Measurements from ENCODE around the gene PCAT7.

PCAT7 gene

DNA sequence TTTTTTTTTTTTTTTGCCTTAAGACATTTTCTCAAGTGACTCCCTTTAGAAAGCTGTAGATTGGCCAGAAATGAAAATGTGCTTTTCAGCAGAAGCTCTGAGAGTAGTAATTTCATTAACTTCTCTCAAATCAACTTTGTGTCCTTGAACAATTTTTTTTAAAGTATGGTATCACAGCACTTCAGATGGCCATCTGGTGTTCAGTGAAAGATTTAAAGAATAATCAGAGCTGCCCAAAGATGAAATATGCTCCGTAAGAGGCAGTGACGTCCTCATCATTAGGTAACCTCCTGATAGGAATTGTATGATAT, 43.0 kb upstream of the PCAT7 start:
- Histone ChIP-seq H3K27ac (ENCODE audit: low read length) (no peak overlapping the region), H3K4me2 (ENCODE audit: low read length) (no peak overlapping the region), H3K4me3 (ENCODE audit: low read length) (no peak overlapping the region)

DNA sequence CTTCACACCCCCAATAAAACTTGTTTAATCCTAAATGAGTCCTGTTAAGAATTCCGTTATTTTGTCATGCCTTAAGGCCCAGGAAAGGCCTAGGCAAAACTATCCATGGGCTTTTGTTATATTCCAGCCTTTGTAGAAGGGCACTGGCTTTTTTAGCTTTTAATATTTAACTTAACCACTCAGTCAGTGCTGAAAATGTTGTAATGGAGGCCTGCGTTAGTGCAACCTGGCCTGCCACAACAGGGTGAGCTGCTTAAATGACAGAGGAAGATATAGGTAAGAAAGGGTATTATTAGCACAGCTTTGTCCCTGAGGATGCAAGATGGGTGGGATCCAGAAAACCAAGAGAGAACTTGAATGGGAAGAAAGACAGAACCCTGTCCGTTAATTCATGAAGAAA, 40.2 kb upstream of the PCAT7 start:
- Histone ChIP-seq H3K79me2 (ENCODE audit: low read length) (no peaks in the 10 kb centered on the region), H3K4me3 (ENCODE audit: low read length) (no peak overlapping the region), H3K9me3 (ENCODE audit: insufficient read depth, low read length) (no peaks in the 10 kb centered on the region), H4K20me1 (ENCODE audit: insufficient read depth, low read length) (no peaks in the 10 kb centered on the region), H3K4me2 (ENCODE audit: low read length) (no peak overlapping the region), H3K27ac (ENCODE audit: low read length) (no peak overlapping the region), H3K9ac (ENCODE audit: low read length) (no peak overlapping the region), H2AFZ (ENCODE audit: low read depth, low read length) (no peak overlapping the region), H3K36me3 (replicated peaks; ENCODE audit: low read depth, low read length) (no peaks in the 10 kb centered on the region), H3K4me1 (ENCODE audit: low read length) (no peaks in the 10 kb centered on the region), H3K27me3 (ENCODE audit: low read depth, low read length) (peaks cover 8% of the 10 kb centered on the region)
- no peak for TF ChIP-seq EZH2phosphoT487 (IDR thresholded peaks at IDR 0.05; ENCODE audit: low read depth)
- TF ChIP-seq, protein P1, sequence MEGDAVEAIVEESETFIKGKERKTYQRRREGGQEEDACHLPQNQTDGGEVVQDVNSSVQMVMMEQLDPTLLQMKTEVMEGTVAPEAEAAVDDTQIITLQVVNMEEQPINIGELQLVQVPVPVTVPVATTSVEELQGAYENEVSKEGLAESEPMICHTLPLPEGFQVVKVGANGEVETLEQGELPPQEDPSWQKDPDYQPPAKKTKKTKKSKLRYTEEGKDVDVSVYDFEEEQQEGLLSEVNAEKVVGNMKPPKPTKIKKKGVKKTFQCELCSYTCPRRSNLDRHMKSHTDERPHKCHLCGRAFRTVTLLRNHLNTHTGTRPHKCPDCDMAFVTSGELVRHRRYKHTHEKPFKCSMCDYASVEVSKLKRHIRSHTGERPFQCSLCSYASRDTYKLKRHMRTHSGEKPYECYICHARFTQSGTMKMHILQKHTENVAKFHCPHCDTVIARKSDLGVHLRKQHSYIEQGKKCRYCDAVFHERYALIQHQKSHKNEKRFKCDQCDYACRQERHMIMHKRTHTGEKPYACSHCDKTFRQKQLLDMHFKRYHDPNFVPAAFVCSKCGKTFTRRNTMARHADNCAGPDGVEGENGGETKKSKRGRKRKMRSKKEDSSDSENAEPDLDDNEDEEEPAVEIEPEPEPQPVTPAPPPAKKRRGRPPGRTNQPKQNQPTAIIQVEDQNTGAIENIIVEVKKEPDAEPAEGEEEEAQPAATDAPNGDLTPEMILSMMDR (IDR thresholded peaks at IDR 0.05; ENCODE audit: low read depth, low read length), result no peak

More for the DNA sequence above, 43.0 kb upstream of the PCAT7 start:
- H3K27me3 ChIP-seq (ENCODE audit: low read depth, low read length), result 0 out of 2 replicates have a peak, but pooled peaks cover 3% of the 10 kb centered on the region
- H4K20me1 ChIP-seq (ENCODE audit: insufficient read depth, low read length), result no peaks in the 10 kb centered on the region
- no peaks in the 10 kb centered on the region for H3K79me2 ChIP-seq (ENCODE audit: low read length)
- TF ChIP-seq EZH2phosphoT487 (IDR thresholded peaks at IDR 0.05; ENCODE audit: low read depth), result no peak
- TF ChIP-seq, protein P1 (IDR thresholded peaks at IDR 0.05; ENCODE audit: low read depth, low read length), result no peak
- H3K9ac ChIP-seq (ENCODE audit: low read length), result no peak overlapping the region
- no peaks in the 10 kb centered on the region for H3K36me3 ChIP-seq (replicated peaks; ENCODE audit: low read depth, low read length)
- no peak overlapping the region for H2AFZ ChIP-seq (ENCODE audit: low read depth, low read length)
- H3K4me1 ChIP-seq (ENCODE audit: low read length), result no peaks in the 10 kb centered on the region
- no peaks in the 10 kb centered on the region for H3K9me3 ChIP-seq (ENCODE audit: insufficient read depth, low read length)

DNA sequence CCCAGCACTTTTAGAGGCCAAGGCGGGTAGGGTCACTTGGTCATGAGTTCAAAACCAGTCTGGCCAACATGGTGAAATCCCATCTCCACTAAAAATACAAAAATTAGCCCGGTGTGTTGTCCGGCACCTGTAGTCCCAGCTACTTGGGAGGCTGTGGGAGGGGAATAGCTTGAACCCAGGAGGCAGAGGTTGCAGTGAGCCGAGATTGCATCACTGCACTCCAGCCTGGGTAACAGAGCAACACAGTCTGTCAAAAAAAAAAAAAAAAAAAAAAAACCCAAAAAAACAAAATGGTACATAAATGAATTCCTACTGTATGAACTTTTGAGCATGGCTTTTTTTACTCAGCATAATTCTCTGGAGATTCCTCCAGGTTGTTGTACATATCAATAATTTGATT, 37.6 kb upstream of the PCAT7 start:
- H3K4me3 ChIP-seq (ENCODE audit: low read length), result no peak overlapping the region
- no peak for TF ChIP-seq EZH2phosphoT487 (IDR thresholded peaks at IDR 0.05; ENCODE audit: low read depth)
- TF ChIP-seq, protein P1 (IDR thresholded peaks at IDR 0.05; ENCODE audit: low read depth, low read length), result no peak
- no peak overlapping the region for H2AFZ ChIP-seq (ENCODE audit: low read depth, low read length)
- no peak overlapping the region for H3K9ac ChIP-seq (ENCODE audit: low read length)
- no peak overlapping the region for H3K27ac ChIP-seq (ENCODE audit: low read length)
- no peaks in the 10 kb centered on the region for H3K36me3 ChIP-seq (replicated peaks; ENCODE audit: low read depth, low read length)
- peaks cover 5% of the 10 kb centered on the region for H3K27me3 ChIP-seq (ENCODE audit: low read depth, low read length)
- H3K9me3 ChIP-seq (ENCODE audit: insufficient read depth, low read length), result no peaks in the 10 kb centered on the region
- H3K79me2 ChIP-seq (ENCODE audit: low read length), result no peaks in the 10 kb centered on the region
- H3K4me1 ChIP-seq (ENCODE audit: low read length), result no peaks in the 10 kb centered on the region
- H3K4me2 ChIP-seq (ENCODE audit: low read length), result no peak overlapping the region
- no peaks in the 10 kb centered on the region for H4K20me1 ChIP-seq (ENCODE audit: insufficient read depth, low read length)

DNA sequence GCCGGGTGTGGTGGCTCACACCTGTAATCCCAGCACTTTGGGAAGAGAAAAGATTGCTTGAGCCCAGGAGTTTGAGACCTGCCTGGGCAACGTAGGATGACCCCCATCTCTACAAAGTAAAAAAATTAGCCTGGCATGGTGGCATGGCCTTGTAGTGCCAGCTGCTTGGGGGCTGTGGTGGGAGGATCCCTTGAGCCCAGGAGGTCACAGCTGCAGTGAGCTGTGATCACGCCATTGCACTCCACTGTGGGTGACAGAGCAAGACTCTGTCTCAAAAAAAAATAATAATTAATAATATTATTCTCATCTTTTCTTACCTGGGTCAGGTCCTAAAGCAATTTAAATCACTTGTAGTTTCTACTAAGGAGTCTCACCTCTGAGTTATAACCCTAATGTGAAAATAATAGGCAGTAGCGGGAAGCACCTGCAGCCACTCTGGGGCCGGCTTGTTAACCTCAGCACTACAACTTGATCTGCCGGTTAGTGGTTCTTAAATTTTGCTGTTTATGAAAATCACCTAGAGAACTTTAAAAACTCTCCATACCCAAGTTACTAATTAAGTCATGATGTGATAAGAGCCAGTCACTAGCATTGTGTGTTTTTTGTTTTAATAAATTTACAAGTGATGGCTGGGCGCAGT, 29.4 kb upstream of the PCAT7 start:
- Histone ChIP-seq H3K4me2 (ENCODE audit: low read length) (no peak overlapping the region), H4K20me1 (ENCODE audit: insufficient read depth, low read length) (no peaks in the 10 kb centered on the region), H3K4me1 (ENCODE audit: low read length) (no peaks in the 10 kb centered on the region), H3K79me2 (ENCODE audit: low read length) (no peaks in the 10 kb centered on the region), H3K9me3 (ENCODE audit: insufficient read depth, low read length) (no peaks in the 10 kb centered on the region), H3K27ac (ENCODE audit: low read length) (no peak overlapping the region), H3K36me3 (replicated peaks; ENCODE audit: low read depth, low read length) (no peaks in the 10 kb centered on the region), H3K9ac (ENCODE audit: low read length) (no peak overlapping the region), H3K4me3 (ENCODE audit: low read length) (no peak overlapping the region), H3K27me3 (ENCODE audit: low read depth, low read length) (no peaks in the 10 kb centered on the region), H2AFZ (ENCODE audit: low read depth, low read length) (no peak overlapping the region)
- no peak for TF ChIP-seq EZH2phosphoT487 (IDR thresholded peaks at IDR 0.05; ENCODE audit: low read depth)
- TF ChIP-seq, protein P1 (IDR thresholded peaks at IDR 0.05; ENCODE audit: low read depth, low read length), result no peak

Data from OCI-LY3 (cell line).